PC-9 (cell line): ENCODE results near the gene PRXL2B.
"Not testable (repeated sequence)": the region's sequence is repeated elsewhere in the genome, so short reads cannot be mapped to it uniquely, and the experiment has no call there.

Experiments
- EZH2 ChIP-seq: fragments of 200-600 bp; sonication (generic); IDR thresholded peaks from 2 replicates; pipeline ENCODE4 v1.8.0; 2017; ENCODE audit warnings: antibody characterized with exemption, low read depth
- TF ChIP-seq, protein P1 (sequence below): fragments of 200-600 bp; sonication (generic); conservative IDR thresholded peaks from 2 replicates; pipeline ENCODE4 v1.6.1; 2017; ENCODE audit warnings: mixed run types, antibody characterized with exemption, mild to moderate bottlenecking, moderate library complexity

DNA sequence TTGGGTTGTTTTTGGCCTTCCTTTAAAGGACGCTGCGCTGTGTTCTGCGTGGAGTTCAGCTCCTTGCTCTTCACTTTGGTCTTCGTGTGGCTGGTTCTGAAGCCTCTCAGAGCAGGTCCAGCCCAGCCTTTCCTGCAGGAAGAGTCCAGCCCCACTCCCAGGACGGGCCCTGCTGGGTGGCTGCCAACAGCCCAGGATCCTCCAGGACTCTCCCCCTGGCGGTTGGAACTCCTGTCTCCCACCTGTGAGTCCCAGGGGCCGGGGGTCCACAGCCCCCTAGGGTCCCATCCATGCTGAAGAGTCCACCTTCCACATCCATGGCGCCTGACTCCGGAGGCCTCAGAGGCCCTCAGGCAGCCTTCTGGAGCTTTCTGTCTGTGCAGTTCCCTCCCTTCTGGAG is 35.0 kb upstream of the PRXL2B start:
- TF ChIP-seq, protein P1, sequence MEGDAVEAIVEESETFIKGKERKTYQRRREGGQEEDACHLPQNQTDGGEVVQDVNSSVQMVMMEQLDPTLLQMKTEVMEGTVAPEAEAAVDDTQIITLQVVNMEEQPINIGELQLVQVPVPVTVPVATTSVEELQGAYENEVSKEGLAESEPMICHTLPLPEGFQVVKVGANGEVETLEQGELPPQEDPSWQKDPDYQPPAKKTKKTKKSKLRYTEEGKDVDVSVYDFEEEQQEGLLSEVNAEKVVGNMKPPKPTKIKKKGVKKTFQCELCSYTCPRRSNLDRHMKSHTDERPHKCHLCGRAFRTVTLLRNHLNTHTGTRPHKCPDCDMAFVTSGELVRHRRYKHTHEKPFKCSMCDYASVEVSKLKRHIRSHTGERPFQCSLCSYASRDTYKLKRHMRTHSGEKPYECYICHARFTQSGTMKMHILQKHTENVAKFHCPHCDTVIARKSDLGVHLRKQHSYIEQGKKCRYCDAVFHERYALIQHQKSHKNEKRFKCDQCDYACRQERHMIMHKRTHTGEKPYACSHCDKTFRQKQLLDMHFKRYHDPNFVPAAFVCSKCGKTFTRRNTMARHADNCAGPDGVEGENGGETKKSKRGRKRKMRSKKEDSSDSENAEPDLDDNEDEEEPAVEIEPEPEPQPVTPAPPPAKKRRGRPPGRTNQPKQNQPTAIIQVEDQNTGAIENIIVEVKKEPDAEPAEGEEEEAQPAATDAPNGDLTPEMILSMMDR = not testable (repeated sequence)
- not testable (repeated sequence) for TF ChIP-seq EZH2
